ENCODE data around the gene CEP41.
"Not testable (repeated sequence)": the region's sequence is repeated elsewhere in the genome, so short reads cannot be mapped to it uniquely, and the experiment has no call there.

CEP41 gene

GRCh38 chr7:130379532-130379920 is 61.3 kb downstream of the CEP41 start:
- peaks cover 0 to 5% of the 10 kb centered on the region in 2 experiments for H3K36me3 ChIP-seq (ENCODE audit: control insufficient read depth in 1 of 2, insufficient read depth in 2 of 2, low read depth in 1 of 2, low read length in 2 of 2)
- DNase-seq = no peak
- no peaks in the 10 kb centered on the region for H3K79me1 ChIP-seq (replicated peaks; ENCODE audit: low read length, poor library complexity, severe bottlenecking)
- no peak overlapping the region for H3K4me3 ChIP-seq (ENCODE audit: insufficient read depth in 1 of 2, low read depth in 1 of 2, low read length in 2 of 2)
- H3K14ac ChIP-seq (ENCODE audit: low read length in 2 of 2) = peak overlapping the region in 1 of 2 experiments; percentile 55
- no peak overlapping the region for H3K23ac ChIP-seq (ENCODE audit: low read length in 2 of 2)
- H2BK12ac ChIP-seq (ENCODE audit: low read length in 2 of 2) = peak overlapping the region; percentile 96 to 97
- H3K4me1 ChIP-seq (ENCODE audit: control insufficient read depth, insufficient read depth, low read depth, low read length) = peaks cover 24% of the 10 kb centered on the region
- H4K8ac ChIP-seq (ENCODE audit: low read length) = peak overlapping the region; percentile 81
- H3K27me3 ChIP-seq (ENCODE audit: control insufficient read depth in 1 of 2, insufficient read depth in 1 of 2, low read length in 2 of 2) = peaks cover 0 to 5% of the 10 kb centered on the region in 2 experiments
- H3K4me2 ChIP-seq (ENCODE audit: low read length, poor library complexity, severe bottlenecking) = no peak overlapping the region
- peak overlapping the region; percentile 98 for H2AK5ac ChIP-seq (ENCODE audit: low read length, severe bottlenecking)
- peak overlapping the region; percentile 86 to 92 for H3K18ac ChIP-seq (ENCODE audit: low read depth in 1 of 2, low read length in 2 of 2)
- peak overlapping the region; percentile 51 for H2BK120ac ChIP-seq (ENCODE audit: low read depth, low read length)
- peak overlapping the region; percentile 60 for H2AFZ ChIP-seq (ENCODE audit: low read depth, low read length)
- H4K91ac ChIP-seq (ENCODE audit: low read length) = peak overlapping the region; percentile 98
- peak overlapping the region; percentile 100 for H2BK15ac ChIP-seq (ENCODE audit: low read depth, poor library complexity, severe bottlenecking)
- WGBS = 75% methylated on average over 10 of the region's 10 CpGs
- peak overlapping the region; percentile 50 for H2BK5ac ChIP-seq (ENCODE audit: low read depth, low read length, poor library complexity, severe bottlenecking)
- peak overlapping the region; percentile 84 to 85 for H3K4ac ChIP-seq (ENCODE audit: low read depth in 1 of 2, low read length in 2 of 2)
- H3K9ac ChIP-seq (ENCODE audit: low read length) = no peak overlapping the region
- no peaks in the 10 kb centered on the region for H3K9me3 ChIP-seq (ENCODE audit: control insufficient read depth, low read length)
- no peak overlapping the region for H3K27ac ChIP-seq (ENCODE audit: low read length, poor library complexity, severe bottlenecking)

GRCh38 chr7:130379019-130379418 is 61.8 kb downstream of the CEP41 start:
- Histone ChIP-seq H2BK5ac (ENCODE audit: low read depth, low read length, poor library complexity, severe bottlenecking) (no peak overlapping the region), H3K4ac (ENCODE audit: low read depth in 1 of 2, low read length in 2 of 2) (peak overlapping the region; percentile 54 to 73), H3K27ac (ENCODE audit: low read length, poor library complexity, severe bottlenecking) (no peak overlapping the region), H2AFZ (ENCODE audit: low read depth, low read length) (no peak overlapping the region), H3K36me3 (ENCODE audit: control insufficient read depth in 1 of 2, insufficient read depth in 2 of 2, low read depth in 1 of 2, low read length in 2 of 2) (no peaks in the 10 kb centered on the region), H3K4me3 (ENCODE audit: insufficient read depth in 1 of 2, low read depth in 1 of 2, low read length in 2 of 2) (no peak overlapping the region), H3K9ac (ENCODE audit: low read length) (no peak overlapping the region), H2BK15ac (ENCODE audit: low read depth, poor library complexity, severe bottlenecking) (peak overlapping the region; percentile 60), H4K91ac (ENCODE audit: low read length) (peak overlapping the region; percentile 57), H3K27me3 (ENCODE audit: control insufficient read depth in 1 of 2, insufficient read depth in 1 of 2, low read length in 2 of 2) (peaks cover 0 to 5% of the 10 kb centered on the region in 2 experiments), H3K9me3 (ENCODE audit: control insufficient read depth, low read length) (no peaks in the 10 kb centered on the region), H3K14ac (ENCODE audit: low read length in 2 of 2) (no peak overlapping the region), H2BK12ac (ENCODE audit: low read length in 2 of 2) (peak overlapping the region; percentile 96 to 97), H4K8ac (ENCODE audit: low read length) (no peak overlapping the region), H2BK120ac (ENCODE audit: low read depth, low read length) (peak overlapping the region; percentile 51), H3K23ac (ENCODE audit: low read length in 2 of 2) (no peak overlapping the region), H3K4me1 (ENCODE audit: control insufficient read depth, insufficient read depth, low read depth, low read length) (peaks cover 27% of the 10 kb centered on the region), H3K4me2 (ENCODE audit: low read length, poor library complexity, severe bottlenecking) (no peak overlapping the region), H3K18ac (ENCODE audit: low read depth in 1 of 2, low read length in 2 of 2) (peak overlapping the region; percentile 86 to 92), H3K79me1 (replicated peaks; ENCODE audit: low read length, poor library complexity, severe bottlenecking) (no peaks in the 10 kb centered on the region), H2AK5ac (ENCODE audit: low read length, severe bottlenecking) (peak overlapping the region; percentile 98)
- 96% methylated on average over 7 of the region's 7 CpGs for WGBS
- no peak for DNase-seq

- Histone ChIP-seq H4K8ac (ENCODE audit: low read length) (no peak overlapping the region), H4K91ac (ENCODE audit: low read length) (peak overlapping the region; percentile 44), H3K18ac (ENCODE audit: low read depth in 1 of 2, low read length in 2 of 2) (peak overlapping the region in 1 of 2 experiments; percentile 23), H2AFZ (ENCODE audit: low read depth, low read length) (no peak overlapping the region), H3K4me1 (ENCODE audit: control insufficient read depth, insufficient read depth, low read depth, low read length) (peaks cover 37% of the 10 kb centered on the region), H3K27me3 (ENCODE audit: control insufficient read depth in 1 of 2, insufficient read depth in 1 of 2, low read length in 2 of 2) (peaks cover 0 to 5% of the 10 kb centered on the region in 2 experiments), H2BK5ac (ENCODE audit: low read depth, low read length, poor library complexity, severe bottlenecking) (no peak overlapping the region), H3K79me1 (replicated peaks; ENCODE audit: low read length, poor library complexity, severe bottlenecking) (no peaks in the 10 kb centered on the region), H3K4me2 (ENCODE audit: low read length, poor library complexity, severe bottlenecking) (no peak overlapping the region), H3K27ac (ENCODE audit: low read length, poor library complexity, severe bottlenecking) (no peak overlapping the region), H3K23ac (ENCODE audit: low read length in 2 of 2) (no peak overlapping the region), H3K36me3 (ENCODE audit: control insufficient read depth in 1 of 2, insufficient read depth in 2 of 2, low read depth in 1 of 2, low read length in 2 of 2) (no peaks in the 10 kb centered on the region), H3K4me3 (ENCODE audit: insufficient read depth in 1 of 2, low read depth in 1 of 2, low read length in 2 of 2) (no peak overlapping the region), H2BK12ac (ENCODE audit: low read length in 2 of 2) (peak overlapping the region; percentile 90 to 91), H3K14ac (ENCODE audit: low read length in 2 of 2) (peak overlapping the region in 1 of 2 experiments; percentile 53), H3K4ac (ENCODE audit: low read depth in 1 of 2, low read length in 2 of 2) (peak overlapping the region; percentile 40 to 73), H2BK15ac (ENCODE audit: low read depth, poor library complexity, severe bottlenecking) (no peak overlapping the region), H2BK120ac (ENCODE audit: low read depth, low read length) (peak overlapping the region; percentile 39), H3K9me3 (ENCODE audit: control insufficient read depth, low read length) (no peaks in the 10 kb centered on the region), H3K9ac (ENCODE audit: low read length) (no peak overlapping the region), H2AK5ac (ENCODE audit: low read length, severe bottlenecking) (peak overlapping the region; percentile 76)
- WGBS = 94% methylated on average over 6 of the region's 6 CpGs
- DNase-seq = no peak
Measured at GRCh38 chr7:130377178-130377577, 63.6 kb downstream of the CEP41 start.

GRCh38 chr7:130376461-130376860 is 64.4 kb downstream of the CEP41 start:
- H3K4me3 ChIP-seq (ENCODE audit: insufficient read depth in 1 of 2, low read depth in 1 of 2, low read length in 2 of 2); H4K8ac ChIP-seq (ENCODE audit: low read length); H3K79me1 ChIP-seq (replicated peaks; ENCODE audit: low read length, poor library complexity, severe bottlenecking); H3K9ac ChIP-seq (ENCODE audit: low read length); H3K14ac ChIP-seq (ENCODE audit: low read length in 2 of 2); H3K23ac ChIP-seq (ENCODE audit: low read length in 2 of 2); H2BK15ac ChIP-seq (ENCODE audit: low read depth, poor library complexity, severe bottlenecking); H4K91ac ChIP-seq (ENCODE audit: low read length); H3K27ac ChIP-seq (ENCODE audit: low read length, poor library complexity, severe bottlenecking); H3K27me3 ChIP-seq (ENCODE audit: control insufficient read depth in 1 of 2, insufficient read depth in 1 of 2, low read length in 2 of 2); DNase-seq; H3K9me3 ChIP-seq (ENCODE audit: control insufficient read depth, low read length); H3K36me3 ChIP-seq (ENCODE audit: control insufficient read depth in 1 of 2, insufficient read depth in 2 of 2, low read depth in 1 of 2, low read length in 2 of 2); H3K4me2 ChIP-seq (ENCODE audit: low read length, poor library complexity, severe bottlenecking); H2BK120ac ChIP-seq (ENCODE audit: low read depth, low read length); H3K4ac ChIP-seq (ENCODE audit: low read depth in 1 of 2, low read length in 2 of 2); H2BK5ac ChIP-seq (ENCODE audit: low read depth, low read length, poor library complexity, severe bottlenecking); H2AFZ ChIP-seq (ENCODE audit: low read depth, low read length): not testable (repeated sequence)
- WGBS = 100% methylated on average over 1 of the region's 1 CpG
- Histone ChIP-seq H2BK12ac (ENCODE audit: low read length in 2 of 2) (peak overlapping the region; percentile 17 to 51), H2AK5ac (ENCODE audit: low read length, severe bottlenecking) (peak overlapping the region; percentile 95), H3K18ac (ENCODE audit: low read depth in 1 of 2, low read length in 2 of 2) (peak overlapping the region in 1 of 2 experiments; percentile 38), H3K4me1 (ENCODE audit: control insufficient read depth, insufficient read depth, low read depth, low read length) (peaks cover 37% of the 10 kb centered on the region)

Measured in mesenchymal stem cell (in vitro differentiated cells and primary cell).